Measurements from ENCODE around the gene ATP8A1. TPM values are rescaled to one million over a fixed set of nuclear protein-coding genes. Genes with fewer than 3 reads are reported as not detected.

The ATP8A1 gene
- total and polyA plus RNA-seq, 4 donors = 0.65 to 15.9 (median 5.9) TPM

DNA sequence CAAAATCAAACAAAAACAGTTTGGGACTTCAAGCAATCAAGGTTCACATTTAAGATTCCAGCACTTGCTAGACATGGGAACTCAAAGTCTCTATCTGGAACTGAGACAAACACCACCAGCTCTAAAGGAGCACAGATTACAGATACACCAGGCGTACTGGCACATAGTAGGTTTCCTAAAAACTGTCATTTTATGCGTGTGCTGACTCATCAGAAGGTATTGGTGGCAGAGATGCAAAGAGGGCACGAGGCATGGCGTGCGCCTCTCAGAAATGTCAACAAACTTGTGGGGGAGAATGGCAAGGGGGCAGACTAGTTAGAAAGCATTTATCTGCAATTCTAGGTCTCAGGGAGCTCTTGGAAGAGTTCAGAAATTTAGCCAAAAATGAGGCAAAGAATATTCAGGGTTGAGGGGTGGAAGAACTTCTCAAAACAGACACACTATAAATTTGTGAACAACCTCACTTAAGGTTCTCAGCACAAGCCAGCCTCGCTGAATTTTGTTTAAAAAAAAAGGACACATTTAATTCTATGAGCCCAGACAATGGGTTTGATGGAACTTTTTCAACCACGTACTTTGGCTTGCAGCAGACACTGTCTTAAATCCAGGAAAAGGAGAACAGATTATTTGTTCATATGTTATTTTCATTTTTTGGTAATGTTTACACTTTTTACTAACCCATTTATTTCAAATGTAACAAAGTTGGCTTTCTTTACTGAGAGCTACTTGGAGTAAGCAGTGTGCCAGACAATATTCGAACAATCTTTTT, 159.6 kb downstream of the ATP8A1 start:
- 89% methylated on average over 8 of the region's 8 CpGs for WGBS
- Histone ChIP-seq H3K9me3 (ENCODE audit: control insufficient read depth in 4 of 4, low read length in 3 of 4) (no peaks in the 10 kb centered on the region), H3K36me3 (ENCODE audit: control insufficient read depth in 4 of 4, insufficient read depth in 3 of 4, low read depth in 1 of 4, low read length in 3 of 4) (no peaks in the 10 kb centered on the region), H3K4me3 (ENCODE audit: low read depth in 1 of 3, low read length in 3 of 3) (no peak overlapping the region), H3K9ac (ENCODE audit: low read depth in 1 of 2, low read length in 2 of 2) (no peak overlapping the region), H3K27ac (ENCODE audit: low read depth in 1 of 2, low read length in 2 of 2) (no peak overlapping the region), H3K4me1 (ENCODE audit: control insufficient read depth in 4 of 4, insufficient read depth in 4 of 4, low read length in 3 of 4) (no peaks in the 10 kb centered on the region), H3K27me3 (ENCODE audit: control insufficient read depth in 4 of 4, insufficient read depth in 4 of 4, low read length in 3 of 4) (no peaks in the 10 kb centered on the region)
- no peak for TF ChIP-seq EGR1 (IDR thresholded peaks at IDR 0.05; ENCODE audit: low read depth in 2 of 2)
- no peak for TF ChIP-seq RXRA (IDR thresholded peaks at IDR 0.05)
- no peak for TF ChIP-seq NR2F2 (IDR thresholded peaks at IDR 0.05)
- no peak for TF ChIP-seq JUND (IDR thresholded peaks at IDR 0.05)
- no peak for TF ChIP-seq HNF4A (conservative IDR thresholded peaks at IDR 0.05)
- no peak for TF ChIP-seq HNF4G (IDR thresholded peaks at IDR 0.05)
- no peak for TF ChIP-seq FOXA1 (IDR thresholded peaks at IDR 0.05)
- TF ChIP-seq, protein P1, sequence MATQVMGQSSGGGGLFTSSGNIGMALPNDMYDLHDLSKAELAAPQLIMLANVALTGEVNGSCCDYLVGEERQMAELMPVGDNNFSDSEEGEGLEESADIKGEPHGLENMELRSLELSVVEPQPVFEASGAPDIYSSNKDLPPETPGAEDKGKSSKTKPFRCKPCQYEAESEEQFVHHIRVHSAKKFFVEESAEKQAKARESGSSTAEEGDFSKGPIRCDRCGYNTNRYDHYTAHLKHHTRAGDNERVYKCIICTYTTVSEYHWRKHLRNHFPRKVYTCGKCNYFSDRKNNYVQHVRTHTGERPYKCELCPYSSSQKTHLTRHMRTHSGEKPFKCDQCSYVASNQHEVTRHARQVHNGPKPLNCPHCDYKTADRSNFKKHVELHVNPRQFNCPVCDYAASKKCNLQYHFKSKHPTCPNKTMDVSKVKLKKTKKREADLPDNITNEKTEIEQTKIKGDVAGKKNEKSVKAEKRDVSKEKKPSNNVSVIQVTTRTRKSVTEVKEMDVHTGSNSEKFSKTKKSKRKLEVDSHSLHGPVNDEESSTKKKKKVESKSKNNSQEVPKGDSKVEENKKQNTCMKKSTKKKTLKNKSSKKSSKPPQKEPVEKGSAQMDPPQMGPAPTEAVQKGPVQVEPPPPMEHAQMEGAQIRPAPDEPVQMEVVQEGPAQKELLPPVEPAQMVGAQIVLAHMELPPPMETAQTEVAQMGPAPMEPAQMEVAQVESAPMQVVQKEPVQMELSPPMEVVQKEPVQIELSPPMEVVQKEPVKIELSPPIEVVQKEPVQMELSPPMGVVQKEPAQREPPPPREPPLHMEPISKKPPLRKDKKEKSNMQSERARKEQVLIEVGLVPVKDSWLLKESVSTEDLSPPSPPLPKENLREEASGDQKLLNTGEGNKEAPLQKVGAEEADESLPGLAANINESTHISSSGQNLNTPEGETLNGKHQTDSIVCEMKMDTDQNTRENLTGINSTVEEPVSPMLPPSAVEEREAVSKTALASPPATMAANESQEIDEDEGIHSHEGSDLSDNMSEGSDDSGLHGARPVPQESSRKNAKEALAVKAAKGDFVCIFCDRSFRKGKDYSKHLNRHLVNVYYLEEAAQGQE (IDR thresholded peaks at IDR 0.05) = no peak
- no peak for TF ChIP-seq FOXA2 (IDR thresholded peaks at IDR 0.05)
- TF ChIP-seq, protein P2, sequence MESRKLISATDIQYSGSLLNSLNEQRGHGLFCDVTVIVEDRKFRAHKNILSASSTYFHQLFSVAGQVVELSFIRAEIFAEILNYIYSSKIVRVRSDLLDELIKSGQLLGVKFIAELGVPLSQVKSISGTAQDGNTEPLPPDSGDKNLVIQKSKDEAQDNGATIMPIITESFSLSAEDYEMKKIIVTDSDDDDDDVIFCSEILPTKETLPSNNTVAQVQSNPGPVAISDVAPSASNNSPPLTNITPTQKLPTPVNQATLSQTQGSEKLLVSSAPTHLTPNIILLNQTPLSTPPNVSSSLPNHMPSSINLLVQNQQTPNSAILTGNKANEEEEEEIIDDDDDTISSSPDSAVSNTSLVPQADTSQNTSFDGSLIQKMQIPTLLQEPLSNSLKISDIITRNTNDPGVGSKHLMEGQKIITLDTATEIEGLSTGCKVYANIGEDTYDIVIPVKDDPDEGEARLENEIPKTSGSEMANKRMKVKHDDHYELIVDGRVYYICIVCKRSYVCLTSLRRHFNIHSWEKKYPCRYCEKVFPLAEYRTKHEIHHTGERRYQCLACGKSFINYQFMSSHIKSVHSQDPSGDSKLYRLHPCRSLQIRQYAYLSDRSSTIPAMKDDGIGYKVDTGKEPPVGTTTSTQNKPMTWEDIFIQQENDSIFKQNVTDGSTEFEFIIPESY (IDR thresholded peaks at IDR 0.05) = no peak
- TF ChIP-seq, protein P3, sequence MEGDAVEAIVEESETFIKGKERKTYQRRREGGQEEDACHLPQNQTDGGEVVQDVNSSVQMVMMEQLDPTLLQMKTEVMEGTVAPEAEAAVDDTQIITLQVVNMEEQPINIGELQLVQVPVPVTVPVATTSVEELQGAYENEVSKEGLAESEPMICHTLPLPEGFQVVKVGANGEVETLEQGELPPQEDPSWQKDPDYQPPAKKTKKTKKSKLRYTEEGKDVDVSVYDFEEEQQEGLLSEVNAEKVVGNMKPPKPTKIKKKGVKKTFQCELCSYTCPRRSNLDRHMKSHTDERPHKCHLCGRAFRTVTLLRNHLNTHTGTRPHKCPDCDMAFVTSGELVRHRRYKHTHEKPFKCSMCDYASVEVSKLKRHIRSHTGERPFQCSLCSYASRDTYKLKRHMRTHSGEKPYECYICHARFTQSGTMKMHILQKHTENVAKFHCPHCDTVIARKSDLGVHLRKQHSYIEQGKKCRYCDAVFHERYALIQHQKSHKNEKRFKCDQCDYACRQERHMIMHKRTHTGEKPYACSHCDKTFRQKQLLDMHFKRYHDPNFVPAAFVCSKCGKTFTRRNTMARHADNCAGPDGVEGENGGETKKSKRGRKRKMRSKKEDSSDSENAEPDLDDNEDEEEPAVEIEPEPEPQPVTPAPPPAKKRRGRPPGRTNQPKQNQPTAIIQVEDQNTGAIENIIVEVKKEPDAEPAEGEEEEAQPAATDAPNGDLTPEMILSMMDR (IDR thresholded peaks at IDR 0.05; ENCODE audit: low read depth, low read length, missing input control) = no peak
- no peak for TF ChIP-seq TAF1 (conservative IDR thresholded peaks at IDR 0.05)
- TF ChIP-seq YY1 (IDR thresholded peaks at IDR 0.05) = no peak
- TF ChIP-seq, protein P4, sequence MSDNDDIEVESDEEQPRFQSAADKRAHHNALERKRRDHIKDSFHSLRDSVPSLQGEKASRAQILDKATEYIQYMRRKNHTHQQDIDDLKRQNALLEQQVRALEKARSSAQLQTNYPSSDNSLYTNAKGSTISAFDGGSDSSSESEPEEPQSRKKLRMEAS (IDR thresholded peaks at IDR 0.05) = no peak
- no peak for DNase-seq (ENCODE audit: low spot score)

DNA sequence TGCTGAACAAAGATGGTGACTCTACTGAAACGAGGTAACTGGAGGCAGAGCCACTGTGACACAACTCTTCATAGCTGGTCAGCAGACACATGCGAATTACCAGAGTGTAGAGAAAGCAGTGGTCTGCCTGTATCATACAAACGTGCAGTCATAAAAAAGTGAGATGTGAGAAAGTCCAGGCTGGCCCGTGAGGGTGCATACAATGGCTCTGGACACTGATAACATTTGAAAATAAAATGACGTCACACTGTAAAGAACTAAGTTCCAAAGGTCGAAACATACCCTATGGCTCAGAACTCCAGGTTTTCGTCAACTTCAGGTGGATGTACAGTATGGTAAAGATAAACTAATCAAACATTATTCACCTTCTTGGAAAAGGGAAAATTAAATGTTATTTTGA, 163.9 kb downstream of the ATP8A1 start:
- Histone ChIP-seq H3K4me3 (ENCODE audit: low read depth in 1 of 3, low read length in 3 of 3) (no peak overlapping the region), H3K9ac (ENCODE audit: low read depth in 1 of 2, low read length in 2 of 2) (no peak overlapping the region), H3K4me1 (ENCODE audit: control insufficient read depth in 4 of 4, insufficient read depth in 4 of 4, low read length in 3 of 4) (no peaks in the 10 kb centered on the region), H3K36me3 (ENCODE audit: control insufficient read depth in 4 of 4, insufficient read depth in 3 of 4, low read depth in 1 of 4, low read length in 3 of 4) (no peaks in the 10 kb centered on the region), H3K27ac (ENCODE audit: low read depth in 1 of 2, low read length in 2 of 2) (no peak overlapping the region), H3K27me3 (ENCODE audit: control insufficient read depth in 4 of 4, insufficient read depth in 4 of 4, low read length in 3 of 4) (no peaks in the 10 kb centered on the region), H3K9me3 (ENCODE audit: control insufficient read depth in 4 of 4, low read length in 3 of 4) (no peaks in the 10 kb centered on the region)
- no peak for TF ChIP-seq FOXA1 (IDR thresholded peaks at IDR 0.05)
- no peak for TF ChIP-seq YY1 (IDR thresholded peaks at IDR 0.05)
- DNase-seq (ENCODE audit: low spot score) = no peak
- WGBS = 71% methylated on average over 7 of the region's 7 CpGs
